Measurements from ENCODE around the gene KIAA1210. TPM values are rescaled to one million over a fixed set of nuclear protein-coding genes. Genes with fewer than 3 reads are reported as not detected.

The KIAA1210 gene
- total RNA-seq, 1 donor from 2014 or later, result not detected

DNA sequence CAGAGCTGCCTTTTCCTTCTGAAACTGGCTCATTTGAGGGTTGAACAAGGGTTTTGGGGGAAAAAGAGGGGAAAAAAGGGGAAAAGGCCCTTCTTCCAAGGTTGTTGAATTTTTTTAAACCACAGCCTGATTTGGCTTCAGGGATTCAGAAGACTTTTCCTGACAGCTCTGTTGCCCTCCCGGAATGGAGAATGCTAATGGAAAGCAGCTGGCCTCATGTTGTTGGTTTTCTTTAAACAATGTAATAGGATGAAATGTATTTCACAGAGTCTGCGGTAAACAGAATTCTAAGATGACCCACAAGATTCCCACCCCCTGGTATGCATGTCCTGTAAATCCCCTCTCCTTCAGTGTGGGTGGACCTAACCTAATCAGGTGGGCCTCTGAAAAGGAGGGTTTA, 3.3 kb upstream of the KIAA1210 start:
- H3K4me1 Mint-ChIP-seq, result no peaks in the 10 kb centered on the region
- no peak overlapping the region for H3K27ac Mint-ChIP-seq
- DNase-seq, result no peak
- H3K36me3 Mint-ChIP-seq (ENCODE audit: low read depth), result no peaks in the 10 kb centered on the region
- H3K27me3 Mint-ChIP-seq, result peaks cover 7% of the 10 kb centered on the region
- H3K9me3 Mint-ChIP-seq, result no peaks in the 10 kb centered on the region
- H3K4me3 Mint-ChIP-seq, result no peak overlapping the region
- intact Hi-C loops (cut with micrococcal nuclease), result no loop called here

DNA sequence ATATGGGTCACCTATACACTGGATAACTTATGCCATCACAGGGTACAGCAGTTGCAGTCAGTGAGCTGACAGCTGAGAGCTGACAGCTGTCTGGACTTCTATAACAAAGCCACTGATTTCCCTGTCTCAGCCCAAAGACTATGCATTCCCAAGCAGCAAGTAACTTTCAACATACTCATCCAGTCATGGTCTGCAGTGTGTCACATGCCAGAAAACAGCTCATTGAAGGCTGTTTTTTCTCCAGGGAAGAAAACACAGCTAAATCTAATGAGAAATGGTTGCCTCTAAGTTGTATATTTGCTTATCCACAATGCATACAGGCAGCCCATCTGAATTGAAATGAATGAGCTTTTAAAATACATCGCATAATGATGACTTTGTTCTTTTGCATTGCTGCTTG, 6.3 kb downstream of the KIAA1210 start:
- no peaks in the 10 kb centered on the region for H3K9me3 Mint-ChIP-seq
- no peak for DNase-seq
- H3K4me1 Mint-ChIP-seq, result no peaks in the 10 kb centered on the region
- H3K36me3 Mint-ChIP-seq (ENCODE audit: low read depth), result no peaks in the 10 kb centered on the region
- H3K4me3 Mint-ChIP-seq, result no peak overlapping the region
- intact Hi-C loops (cut with micrococcal nuclease), result no loop called here
- no peak overlapping the region for H3K27ac Mint-ChIP-seq
- H3K27me3 Mint-ChIP-seq, result peaks cover 5% of the 10 kb centered on the region

DNA sequence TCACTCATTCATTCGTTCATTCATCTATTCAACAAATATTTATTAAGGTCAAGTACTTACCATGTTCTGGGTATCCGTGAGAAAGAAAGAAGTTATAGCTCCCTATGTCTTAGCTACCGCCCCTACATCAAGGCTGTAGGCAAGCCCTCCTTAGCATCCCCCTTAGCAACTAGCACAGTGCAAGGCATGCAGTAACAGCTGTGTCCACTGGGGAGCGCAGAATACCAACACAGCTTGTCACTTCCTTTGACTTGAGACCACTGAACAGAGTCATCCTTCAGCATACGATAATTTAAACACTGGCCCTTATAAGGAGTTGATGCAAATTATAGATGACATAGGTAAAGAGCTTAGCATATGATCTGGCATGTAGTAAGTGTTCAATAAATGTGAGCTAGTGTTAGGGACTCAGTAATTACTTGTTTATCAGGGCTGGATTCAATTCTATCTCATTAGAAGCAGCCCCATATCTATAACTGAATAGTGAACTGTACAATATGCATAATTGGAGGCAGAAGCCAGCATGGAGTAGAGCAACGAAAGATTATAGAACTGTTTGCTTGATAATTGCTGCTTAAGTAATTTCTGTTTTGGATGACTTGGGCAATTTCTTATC, 8.7 kb downstream of the KIAA1210 start:
- Mint-ChIP-seq H3K4me3 (no peak overlapping the region), H3K9me3 (no peaks in the 10 kb centered on the region), H3K27me3 (peaks cover 5% of the 10 kb centered on the region), H3K27ac (no peak overlapping the region), H3K36me3 (ENCODE audit: low read depth) (no peaks in the 10 kb centered on the region), H3K4me1 (no peaks in the 10 kb centered on the region)
- peak; percentile 81 for DNase-seq
- intact Hi-C loops (cut with micrococcal nuclease), result loop anchor here (2.0 kb wide), 1 partner anchor 148 kb away; no protein-coding TSS in a partner anchor

DNA sequence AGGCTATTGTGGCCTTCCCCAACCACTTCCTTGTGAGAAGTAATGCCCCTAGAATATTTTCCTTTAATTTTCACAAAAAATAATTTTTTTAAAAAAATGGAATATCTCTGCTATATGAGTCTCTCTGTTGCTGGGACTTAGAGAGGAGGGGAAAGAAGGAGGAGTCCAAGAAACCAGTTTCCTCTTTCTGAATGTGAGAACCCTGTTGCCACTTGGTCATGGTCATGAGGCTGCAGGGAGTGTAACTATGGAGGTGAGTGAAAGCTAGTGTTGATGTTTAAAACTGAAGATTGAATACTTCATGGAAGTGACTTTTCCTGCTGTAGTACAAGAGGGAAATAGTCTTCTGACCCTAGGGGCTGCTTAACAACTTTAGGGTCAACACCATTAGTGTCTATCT, 20.4 kb downstream of the KIAA1210 start:
- no peaks in the 10 kb centered on the region for H3K4me1 Mint-ChIP-seq
- H3K27ac Mint-ChIP-seq, result no peak overlapping the region
- DNase-seq, result no peak
- intact Hi-C loops (cut with micrococcal nuclease), result no loop called here
- H3K36me3 Mint-ChIP-seq (ENCODE audit: low read depth), result no peaks in the 10 kb centered on the region
- no peaks in the 10 kb centered on the region for H3K9me3 Mint-ChIP-seq
- H3K4me3 Mint-ChIP-seq, result no peak overlapping the region
- peaks cover 4% of the 10 kb centered on the region for H3K27me3 Mint-ChIP-seq

DNA sequence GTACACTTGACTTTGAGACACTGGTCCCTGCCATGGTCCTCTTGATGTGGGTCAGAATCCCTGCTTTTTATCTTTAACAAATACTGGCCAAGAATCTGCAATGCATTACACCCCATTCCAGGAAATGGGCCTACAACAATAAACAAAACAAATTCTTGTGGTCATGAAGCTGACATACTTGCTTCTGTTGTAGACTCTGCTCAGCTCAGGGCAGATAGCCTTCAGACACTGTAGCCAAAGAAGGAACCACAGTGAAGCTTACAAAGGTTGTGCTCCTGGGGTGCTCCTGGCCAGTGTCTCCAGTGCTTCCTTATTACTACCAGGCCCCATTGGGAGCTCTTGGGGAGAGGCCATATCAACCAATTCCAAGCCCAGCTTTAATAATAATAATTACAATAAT, 21.8 kb downstream of the KIAA1210 start:
- no peak overlapping the region for H3K4me3 Mint-ChIP-seq
- intact Hi-C loops (cut with micrococcal nuclease), result no loop called here
- peaks cover 4% of the 10 kb centered on the region for H3K27me3 Mint-ChIP-seq
- DNase-seq, result no peak
- no peaks in the 10 kb centered on the region for H3K4me1 Mint-ChIP-seq
- no peak overlapping the region for H3K27ac Mint-ChIP-seq
- no peaks in the 10 kb centered on the region for H3K9me3 Mint-ChIP-seq
- no peaks in the 10 kb centered on the region for H3K36me3 Mint-ChIP-seq (ENCODE audit: low read depth)

DNA sequence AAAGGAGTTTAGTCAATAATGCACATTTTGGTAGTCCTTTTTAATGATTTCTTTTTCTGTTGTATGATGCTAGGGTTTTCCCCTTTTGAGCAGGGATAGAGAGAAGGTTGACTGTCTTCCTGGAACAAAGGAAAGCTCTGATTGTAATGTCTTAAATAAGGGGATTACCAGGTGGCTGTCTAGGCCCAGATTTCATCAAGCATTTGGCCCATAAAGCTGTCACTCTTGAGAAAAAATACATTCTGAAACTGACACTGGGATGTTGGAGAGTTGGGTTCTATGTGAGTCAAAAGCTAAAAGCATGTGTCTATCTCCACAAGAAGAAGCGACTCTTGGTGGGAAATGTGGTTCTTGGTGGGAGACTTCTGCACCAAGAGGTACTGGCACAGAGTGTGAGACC, 26.4 kb downstream of the KIAA1210 start:
- H3K4me3 Mint-ChIP-seq, result no peak overlapping the region

DNA sequence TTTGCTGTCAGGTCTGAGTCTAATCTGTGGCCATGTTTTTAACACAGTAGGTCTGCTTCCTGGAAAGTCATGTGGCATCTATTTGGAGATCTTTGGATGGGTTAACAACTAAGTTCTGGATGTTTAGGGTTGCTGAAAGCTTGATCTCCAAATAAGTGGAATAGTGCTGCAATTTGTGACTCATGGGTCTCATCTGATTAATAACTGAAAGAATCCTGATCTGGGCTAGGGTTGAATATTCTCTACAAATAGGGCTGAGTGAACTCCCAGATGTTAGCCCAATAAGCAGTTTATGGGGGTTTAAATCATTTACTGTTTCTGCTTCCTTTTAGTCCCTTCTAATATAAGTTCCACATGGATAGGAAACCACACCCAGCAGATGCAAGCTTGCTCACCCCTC, 31.7 kb downstream of the KIAA1210 start:
- no peaks in the 10 kb centered on the region for H3K9me3 Mint-ChIP-seq
- H3K4me1 Mint-ChIP-seq, result no peaks in the 10 kb centered on the region
- intact Hi-C loops (cut with micrococcal nuclease), result no loop called here
- H3K27me3 Mint-ChIP-seq, result peaks cover 4% of the 10 kb centered on the region
- H3K36me3 Mint-ChIP-seq (ENCODE audit: low read depth), result no peaks in the 10 kb centered on the region
- H3K27ac Mint-ChIP-seq, result no peak overlapping the region
- no peak for DNase-seq
- H3K4me3 Mint-ChIP-seq, result no peak overlapping the region

More for the DNA sequence above, 26.4 kb downstream of the KIAA1210 start:
- intact Hi-C loops (cut with micrococcal nuclease), result no loop called here
- H3K27me3 Mint-ChIP-seq, result peaks cover 5% of the 10 kb centered on the region
- no peaks in the 10 kb centered on the region for H3K4me1 Mint-ChIP-seq
- DNase-seq, result no peak
- no peak overlapping the region for H3K27ac Mint-ChIP-seq
- H3K36me3 Mint-ChIP-seq (ENCODE audit: low read depth), result no peaks in the 10 kb centered on the region
- no peaks in the 10 kb centered on the region for H3K9me3 Mint-ChIP-seq

DNA sequence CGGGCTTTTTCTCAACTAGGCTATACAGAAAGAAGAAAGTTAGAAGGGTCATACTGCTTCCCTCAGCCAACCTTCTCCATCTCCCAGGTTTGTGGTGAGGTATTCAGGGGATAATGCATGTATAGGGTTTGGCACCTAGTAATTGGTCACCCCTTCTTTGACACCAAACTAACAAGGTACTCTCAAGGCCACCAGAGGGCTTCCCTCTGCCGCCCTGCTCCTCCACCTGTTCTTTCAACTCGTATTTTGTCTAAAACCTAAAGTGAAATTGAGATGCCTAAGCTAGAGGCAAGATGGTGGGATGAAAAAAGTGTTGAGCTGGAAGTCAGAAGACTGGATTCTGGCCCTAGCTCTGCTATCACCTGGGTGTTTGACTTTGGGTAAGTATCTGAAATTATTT, 32.8 kb downstream of the KIAA1210 start:
- Mint-ChIP-seq H3K27me3 (peaks cover 2% of the 10 kb centered on the region), H3K4me3 (no peak overlapping the region), H3K36me3 (ENCODE audit: low read depth) (no peaks in the 10 kb centered on the region), H3K27ac (no peak overlapping the region), H3K9me3 (no peaks in the 10 kb centered on the region), H3K4me1 (no peaks in the 10 kb centered on the region)
- DNase-seq, result no peak
- intact Hi-C loops (cut with micrococcal nuclease), result no loop called here

DNA sequence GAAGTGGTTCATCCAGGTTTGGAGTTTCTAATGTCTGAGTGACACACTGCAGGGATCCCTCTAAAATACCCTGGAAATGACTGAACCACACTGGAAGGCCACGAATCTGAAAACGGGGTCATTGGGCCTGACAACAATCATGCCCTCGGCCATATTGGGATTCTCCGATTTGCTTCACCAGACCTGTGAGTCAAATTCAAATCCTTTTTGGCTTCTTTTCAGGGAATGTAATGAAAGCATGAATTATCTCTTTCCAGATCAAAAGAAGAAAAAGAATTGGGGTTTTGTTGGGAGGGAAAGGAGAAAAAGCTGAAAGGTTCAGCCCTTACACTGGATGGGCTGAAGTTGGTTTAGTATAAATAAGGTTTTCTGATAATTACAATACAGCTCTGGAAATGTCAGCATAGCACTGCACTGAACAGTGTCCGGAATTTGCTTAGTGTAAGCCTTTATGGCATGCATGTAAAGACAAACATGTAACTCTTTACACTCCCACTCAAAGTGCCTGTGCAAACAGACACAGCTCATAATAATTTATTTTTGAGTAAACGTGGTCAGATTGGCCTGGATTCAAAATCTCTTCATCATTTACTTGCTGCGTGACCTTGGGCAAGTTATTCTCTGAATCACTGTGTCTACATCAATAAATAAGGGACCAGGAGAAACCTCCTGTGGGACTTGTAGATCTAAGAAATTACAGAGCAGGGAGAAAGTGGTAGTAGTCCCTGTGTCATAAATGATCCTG, 33.4 kb downstream of the KIAA1210 start:
- no peak overlapping the region for H3K4me3 Mint-ChIP-seq
- DNase-seq, result no peak
- H3K9me3 Mint-ChIP-seq, result no peaks in the 10 kb centered on the region
- no peaks in the 10 kb centered on the region for H3K36me3 Mint-ChIP-seq (ENCODE audit: low read depth)
- intact Hi-C loops (cut with micrococcal nuclease), result no loop called here
- no peak overlapping the region for H3K27ac Mint-ChIP-seq
- peaks cover 6% of the 10 kb centered on the region for H3K27me3 Mint-ChIP-seq
- H3K4me1 Mint-ChIP-seq, result no peaks in the 10 kb centered on the region

DNA sequence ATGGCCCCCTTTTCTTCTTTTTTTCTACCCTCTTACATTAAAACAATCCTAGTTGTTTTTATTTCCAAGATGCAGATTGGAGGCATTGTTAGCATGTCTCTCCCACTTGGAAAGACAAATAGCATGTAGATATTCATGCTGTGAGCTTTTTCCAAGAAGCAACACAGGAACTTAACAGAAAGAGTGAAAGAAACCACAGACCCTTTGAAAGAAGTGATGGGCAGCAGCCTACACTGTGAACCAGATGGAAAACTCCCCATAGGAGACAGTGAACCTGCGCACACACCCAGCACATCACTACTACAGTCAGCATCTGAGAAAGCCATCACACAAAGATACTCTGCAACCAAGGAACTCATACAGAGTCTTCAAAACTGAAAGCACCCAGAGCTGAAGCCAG, 37.0 kb downstream of the KIAA1210 start:
- Mint-ChIP-seq H3K4me3 (no peak overlapping the region), H3K4me1 (no peaks in the 10 kb centered on the region), H3K27ac (no peak overlapping the region), H3K36me3 (ENCODE audit: low read depth) (no peaks in the 10 kb centered on the region), H3K27me3 (peaks cover 6% of the 10 kb centered on the region), H3K9me3 (no peaks in the 10 kb centered on the region)
- no peak for DNase-seq
- intact Hi-C loops (cut with micrococcal nuclease), result no loop called here

DNA sequence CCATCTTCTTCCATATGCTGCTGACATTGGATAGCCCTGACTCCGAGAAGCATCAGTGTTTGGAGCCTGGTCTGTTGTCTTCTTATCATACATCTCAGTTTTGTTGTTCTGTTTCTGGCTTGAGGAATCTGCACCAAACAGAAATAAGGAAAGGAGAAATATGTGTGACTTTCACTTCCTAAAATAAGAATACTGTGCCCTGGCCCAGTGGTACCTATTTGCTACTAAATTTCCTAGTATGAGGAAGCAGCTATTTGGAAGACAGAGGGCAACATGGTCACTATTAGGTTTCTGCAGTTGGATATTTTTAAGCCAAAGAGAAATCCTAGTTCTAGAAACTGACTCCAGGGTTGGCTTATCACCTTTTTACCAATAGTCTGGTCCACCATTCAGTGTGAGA, 38.0 kb downstream of the KIAA1210 start:
- Mint-ChIP-seq H3K36me3 (ENCODE audit: low read depth) (no peaks in the 10 kb centered on the region), H3K27ac (no peak overlapping the region), H3K27me3 (peaks cover 6% of the 10 kb centered on the region), H3K4me3 (no peak overlapping the region), H3K4me1 (no peaks in the 10 kb centered on the region), H3K9me3 (no peaks in the 10 kb centered on the region)
- DNase-seq, result no peak
- intact Hi-C loops (cut with micrococcal nuclease), result no loop called here

DNA sequence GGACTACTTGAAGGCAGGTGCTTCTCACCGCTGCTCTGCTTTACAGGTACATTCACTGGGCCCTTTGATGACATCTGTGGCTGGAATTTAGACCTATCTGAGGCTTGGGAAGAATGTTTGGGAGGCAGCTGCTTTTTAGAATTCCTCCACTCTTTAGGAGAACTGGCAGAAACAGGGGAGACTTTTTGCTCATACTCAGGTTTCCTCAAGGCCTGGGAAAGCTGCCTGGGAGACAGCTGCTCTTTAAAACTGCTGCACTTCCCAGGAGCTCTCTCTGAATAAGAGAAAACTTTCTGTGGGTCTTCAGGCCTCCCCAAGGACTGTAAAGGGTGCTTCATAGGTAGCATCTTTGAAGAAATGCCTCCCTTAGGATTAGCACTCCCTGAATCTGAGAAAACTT, 40.5 kb downstream of the KIAA1210 start:
- Mint-ChIP-seq H3K36me3 (ENCODE audit: low read depth) (no peaks in the 10 kb centered on the region), H3K9me3 (no peaks in the 10 kb centered on the region), H3K27ac (no peak overlapping the region), H3K27me3 (peaks cover 7% of the 10 kb centered on the region), H3K4me1 (no peaks in the 10 kb centered on the region), H3K4me3 (no peak overlapping the region)
- no peak for DNase-seq
- intact Hi-C loops (cut with micrococcal nuclease), result no loop called here

DNA sequence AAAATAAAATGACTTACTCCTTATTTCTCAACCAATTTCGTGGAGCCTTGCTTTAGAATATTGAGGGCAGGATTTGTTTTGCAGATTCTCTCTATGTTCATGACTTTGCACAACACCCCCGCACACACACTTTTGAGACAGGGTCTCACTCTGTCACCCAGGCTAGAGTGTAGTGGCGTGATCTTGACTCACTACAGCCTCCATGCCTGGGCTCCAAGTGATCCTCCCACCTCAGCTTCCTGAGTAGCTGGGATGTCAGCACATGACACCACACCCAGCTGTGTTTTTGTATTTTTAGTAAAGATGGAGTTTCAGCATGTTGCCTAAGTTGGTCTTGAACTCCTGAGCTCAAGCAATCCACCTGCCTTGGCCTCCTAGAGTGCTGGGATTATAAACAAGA, 42.8 kb downstream of the KIAA1210 start:
- Mint-ChIP-seq H3K4me3 (no peak overlapping the region), H3K27ac (no peak overlapping the region), H3K4me1 (no peaks in the 10 kb centered on the region), H3K9me3 (no peaks in the 10 kb centered on the region), H3K27me3 (peaks cover 5% of the 10 kb centered on the region), H3K36me3 (ENCODE audit: low read depth) (no peaks in the 10 kb centered on the region)
- no peak for DNase-seq
- intact Hi-C loops (cut with micrococcal nuclease), result no loop called here

DNA sequence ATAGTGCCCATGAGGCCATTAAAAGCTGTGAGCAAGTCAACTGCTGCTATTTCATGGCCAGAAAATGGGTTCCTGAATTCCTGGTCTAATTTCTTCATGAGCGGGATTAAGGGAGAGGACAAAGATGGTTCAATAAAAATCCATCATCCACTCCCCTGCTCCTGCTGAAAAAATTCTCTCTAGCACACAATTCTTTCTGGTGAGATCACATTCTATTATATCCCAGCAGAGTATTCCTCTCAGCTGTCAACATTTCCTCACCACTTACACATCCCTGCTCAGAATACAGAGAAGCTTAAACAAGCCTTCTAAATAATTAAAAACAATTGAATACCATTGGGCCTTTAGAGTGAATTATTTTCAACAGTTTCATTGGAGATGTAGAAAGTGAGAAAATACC, 45.3 kb downstream of the KIAA1210 start:
- H3K9me3 Mint-ChIP-seq, result no peaks in the 10 kb centered on the region
- H3K36me3 Mint-ChIP-seq (ENCODE audit: low read depth), result no peaks in the 10 kb centered on the region
- no peaks in the 10 kb centered on the region for H3K4me1 Mint-ChIP-seq
- no peak overlapping the region for H3K27ac Mint-ChIP-seq
- H3K27me3 Mint-ChIP-seq, result peaks cover 1% of the 10 kb centered on the region
- no peak for DNase-seq
- no peak overlapping the region for H3K4me3 Mint-ChIP-seq
- intact Hi-C loops (cut with micrococcal nuclease), result no loop called here

Data from activated CD4-positive, alpha-beta T cell treated with anti-CD3 and anti-CD28 coated beads, Interleukin-2, amount 10 ng/mL, durations not matched to agents 24 days and 14 days (primary cell).